Skeletal muscle tissue (tissue), 4 donors: ENCODE data around the gene MRPL45. TPM values are rescaled to one million over a fixed set of nuclear protein-coding genes. Genes with fewer than 3 reads are reported as not detected.
"Not testable (repeated sequence)": the region's sequence is repeated elsewhere in the genome, so short reads cannot be mapped to it uniquely, and the experiment has no call there.

Experiments
- H3K27ac ChIP-seq: one replicate; pipeline ENCODE4 v1.7.0; 2013; ENCODE audit warnings: mild to moderate bottlenecking, low read depth, low read length, inconsistent platforms
- H3K27me3 ChIP-seq, 3 donors: one replicate each; pipeline ENCODE4 v1.7.0; 2013; ENCODE audit warnings: low read length in 3 of 3; ENCODE audit not compliant: control insufficient read depth in 3 of 3, insufficient read depth in 3 of 3
- H3K36me3 ChIP-seq, 3 donors: one replicate each; pipeline ENCODE4 v1.7.0; 2013; ENCODE audit warnings: low read length in 3 of 3; ENCODE audit not compliant: control insufficient read depth in 3 of 3, insufficient read depth in 3 of 3
- H3K4me1 ChIP-seq, 3 donors: one replicate each; pipeline ENCODE4 v1.7.0; 2013; ENCODE audit warnings: low read length in 3 of 3, mild to moderate bottlenecking in 3 of 3; ENCODE audit not compliant: control insufficient read depth in 3 of 3, insufficient read depth in 3 of 3
- H3K4me3 ChIP-seq, 3 donors: one replicate each; pipeline ENCODE4 v1.7.0; 2013; ENCODE audit warnings: low read length in 3 of 3
- H3K9ac ChIP-seq, 3 donors: one replicate each; pipeline ENCODE4 v1.7.0; 2013; ENCODE audit warnings: low read length in 3 of 3, mild to moderate bottlenecking in 3 of 3, moderate library complexity in 2 of 3, low read depth in 1 of 3
- H3K9me3 ChIP-seq, 3 donors: one replicate each; pipeline ENCODE4 v1.7.0; 2013; ENCODE audit warnings: low read length in 3 of 3; ENCODE audit not compliant: control insufficient read depth in 3 of 3
- total RNA-seq: library from RNA; depleted of rRNA; stranded (reverse); fragments of >200 nt; gene quantifications from one replicate; pipeline ENCODE4 v1.2.3, GENCODE V29; 2014
- donor health status: Osteomylitis.

The MRPL45 gene
- total RNA-seq, 1 donor from 2014 or later, result 45.4 TPM

- Histone ChIP-seq H3K4me3 (peak overlapping the region in 1 of 3 donors; percentile 23), H3K9ac (peak overlapping the region in 1 of 3 donors; percentile 16), H3K27ac (peak overlapping the region; percentile 40)
- H3K9me3 ChIP-seq, H3K36me3 ChIP-seq, H3K27me3 ChIP-seq, H3K4me1 ChIP-seq: not testable (repeated sequence)
Measured at GRCh38 chr17:38286501-38287091, 10.4 kb upstream of the MRPL45 start.

- H3K36me3 ChIP-seq, H3K4me3 ChIP-seq, H3K9ac ChIP-seq, H3K27ac ChIP-seq, H3K4me1 ChIP-seq, H3K27me3 ChIP-seq, H3K9me3 ChIP-seq: not testable (repeated sequence)
Measured at GRCh38 chr17:38288217-38288827, 8.6 kb upstream of the MRPL45 start.

DNA sequence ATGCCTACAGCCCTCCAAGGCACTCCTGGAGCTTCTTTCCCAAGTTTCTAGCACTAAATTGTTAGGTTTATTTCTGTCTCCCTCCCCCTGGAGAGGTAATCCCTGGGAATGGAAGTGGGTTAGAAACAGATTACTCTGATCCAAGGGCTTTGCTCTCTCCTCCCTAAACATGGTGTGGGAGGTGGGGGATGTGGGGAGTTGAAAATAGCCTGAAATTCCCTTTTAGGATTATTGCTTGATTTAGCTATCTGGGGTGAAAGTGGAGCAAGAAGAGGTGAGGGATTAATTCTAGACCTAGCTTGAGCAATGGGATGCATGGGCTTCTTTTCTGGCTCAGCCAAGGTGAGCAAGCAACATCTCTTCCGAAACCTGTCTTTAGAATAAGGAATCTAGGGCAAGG lies 7.2 kb upstream of the MRPL45 start:
- H3K27ac ChIP-seq, result not testable (repeated sequence)

GRCh38 chr17:38295602-38296365 lies 1.2 kb upstream of the MRPL45 start:
- not testable (repeated sequence) for H3K9ac ChIP-seq, H3K4me3 ChIP-seq, H3K4me1 ChIP-seq, H3K36me3 ChIP-seq, H3K9me3 ChIP-seq, H3K27me3 ChIP-seq
- H3K27ac ChIP-seq, result peak overlapping the region; percentile 36

More for the DNA sequence above, 7.2 kb upstream of the MRPL45 start:
- H3K27me3 ChIP-seq, H3K4me1 ChIP-seq, H3K36me3 ChIP-seq, H3K9ac ChIP-seq, H3K4me3 ChIP-seq, H3K9me3 ChIP-seq: not testable (repeated sequence)

DNA sequence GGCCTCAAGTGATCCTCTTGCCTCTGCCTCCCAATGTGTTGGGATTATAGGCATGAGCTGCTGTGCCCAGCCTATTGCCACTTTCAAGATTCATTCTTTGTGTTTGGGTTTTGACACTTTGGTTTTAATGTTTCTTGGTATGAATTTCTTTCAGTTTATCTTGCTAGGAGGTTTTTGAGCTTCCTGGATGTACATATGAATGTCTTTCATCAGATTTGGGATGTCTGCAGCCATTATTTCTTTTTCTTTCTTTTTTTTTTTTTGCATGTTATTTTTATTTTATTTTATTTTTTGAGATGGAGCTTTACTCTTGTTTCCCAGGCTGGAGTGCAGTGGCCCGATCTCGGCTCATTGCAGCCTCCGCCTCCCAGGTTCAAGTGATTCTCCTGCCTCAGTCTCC lies 18.5 kb downstream of the MRPL45 start:
- Histone ChIP-seq H3K27ac (no peak overlapping the region), H3K4me3 (no peak overlapping the region), H3K36me3 (peaks cover 4 to 10% (median 8%) of the 10 kb centered on the region in 3 donors), H3K27me3 (no peaks in the 10 kb centered on the region), H3K9ac (no peak overlapping the region), H3K4me1 (no peaks in the 10 kb centered on the region), H3K9me3 (no peaks in the 10 kb centered on the region)

GRCh38 chr17:38317081-38317480 lies 20.1 kb downstream of the MRPL45 start:
- Histone ChIP-seq H3K9me3 (no peaks in the 10 kb centered on the region), H3K4me1 (no peaks in the 10 kb centered on the region), H3K36me3 (peaks cover 12 to 18% (median 17%) of the 10 kb centered on the region in 3 donors), H3K27ac (no peak overlapping the region), H3K9ac (no peak overlapping the region), H3K27me3 (no peaks in the 10 kb centered on the region), H3K4me3 (no peak overlapping the region)

- Histone ChIP-seq H3K36me3 (peaks cover 16 to 21% (median 18%) of the 10 kb centered on the region in 3 donors), H3K9ac (no peak overlapping the region), H3K4me1 (no peaks in the 10 kb centered on the region), H3K27ac (no peak overlapping the region), H3K27me3 (no peaks in the 10 kb centered on the region), H3K4me3 (no peak overlapping the region), H3K9me3 (no peaks in the 10 kb centered on the region)
Measured at GRCh38 chr17:38320482-38320881, 23.5 kb downstream of the MRPL45 start.

DNA sequence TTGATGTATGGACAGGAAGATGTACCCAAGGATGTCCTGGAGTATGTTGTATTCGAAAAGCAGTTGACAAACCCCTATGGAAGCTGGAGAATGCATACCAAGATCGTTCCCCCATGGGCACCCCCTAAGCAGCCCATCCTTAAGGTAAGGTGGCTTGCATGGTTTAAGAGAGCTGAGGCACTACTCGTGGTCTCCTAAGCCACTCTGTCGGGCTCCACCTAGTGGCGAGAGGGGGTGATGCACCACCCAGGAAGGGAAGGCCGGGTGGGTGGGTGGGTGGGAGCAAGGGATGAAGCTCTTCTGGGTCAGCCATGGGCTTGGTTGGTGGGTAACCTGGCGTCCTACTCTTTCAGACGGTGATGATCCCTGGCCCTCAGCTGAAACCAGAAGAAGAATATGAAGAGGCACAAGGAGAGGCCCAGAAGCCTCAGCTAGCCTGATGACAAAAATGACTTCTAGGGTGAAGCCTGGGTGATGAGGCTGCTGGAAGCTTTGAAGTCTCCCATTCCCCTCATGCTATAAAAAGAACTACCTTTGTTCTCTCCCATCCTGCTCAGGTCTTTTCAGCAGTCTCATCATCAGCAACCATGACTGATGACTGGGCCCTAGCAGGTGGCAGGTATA lies 25.3 kb downstream of the MRPL45 start:
- Histone ChIP-seq H3K4me1 (peaks cover 0 to 2% (median 0%) of the 10 kb centered on the region in 3 donors), H3K4me3 (no peak overlapping the region), H3K36me3 (peaks cover 16 to 21% (median 18%) of the 10 kb centered on the region in 3 donors), H3K9ac (no peak overlapping the region), H3K27ac (no peak overlapping the region), H3K9me3 (no peaks in the 10 kb centered on the region), H3K27me3 (no peaks in the 10 kb centered on the region)

- Histone ChIP-seq H3K36me3 (peaks cover 16 to 21% (median 18%) of the 10 kb centered on the region in 3 donors), H3K27me3 (no peaks in the 10 kb centered on the region), H3K4me3 (no peak overlapping the region), H3K4me1 (peaks cover 0 to 2% (median 0%) of the 10 kb centered on the region in 3 donors), H3K9ac (no peak overlapping the region), H3K27ac (no peak overlapping the region), H3K9me3 (no peaks in the 10 kb centered on the region)
Measured at GRCh38 chr17:38322897-38323296, 25.9 kb downstream of the MRPL45 start.
